ENCODE data around the gene TMEM63B.
"Not testable (repeated sequence)": the region's sequence is repeated elsewhere in the genome, so short reads cannot be mapped to it uniquely, and the experiment has no call there.

Gene TMEM63B

GRCh38 chr6:44127186-44128019 is at the start of gene TMEM63B, which contains the start of gene MRPL14:
Gene TMEM63B (plus strand): TSS chr6:44127554. CDS start chr6:44134585, 7,031 bp downstream.
Gene MRPL14 (minus strand): TSS chr6:44127452. CDS start chr6:44116611, 10,841 bp downstream.
- peak; percentile 91 for DNase-seq

- no peak for DNase-seq
Observed at GRCh38 chr6:44078219-44078826, 49.0 kb upstream of the TMEM63B start.

GRCh38 chr6:44078827-44079671 is 48.3 kb upstream of the TMEM63B start:
- peak; percentile 62 for DNase-seq

- no peak for DNase-seq
Observed at GRCh38 chr6:44079672-44080071, 47.7 kb upstream of the TMEM63B start.

- DNase-seq, result no peak
Observed at GRCh38 chr6:44080561-44081521, 46.5 kb upstream of the TMEM63B start.

GRCh38 chr6:44081753-44082152 is 45.6 kb upstream of the TMEM63B start:
- DNase-seq, result no peak

- no peak for DNase-seq
Observed at GRCh38 chr6:44082872-44083321, 44.5 kb upstream of the TMEM63B start.

- no peak for DNase-seq
Observed at GRCh38 chr6:44084231-44085014, 42.9 kb upstream of the TMEM63B start.

- DNase-seq, result no peak
Observed at GRCh38 chr6:44085219-44085618, 42.1 kb upstream of the TMEM63B start.

- no peak for DNase-seq
Observed at GRCh38 chr6:44086931-44087574, 40.3 kb upstream of the TMEM63B start.

GRCh38 chr6:44087623-44088022 is 39.7 kb upstream of the TMEM63B start:
- DNase-seq, result no peak

GRCh38 chr6:44088827-44089590 is 38.3 kb upstream of the TMEM63B start:
- DNase-seq, result no peak

- DNase-seq, result no peak
Observed at GRCh38 chr6:44090465-44090864, 36.9 kb upstream of the TMEM63B start.

- not testable (repeated sequence) for DNase-seq
Observed at GRCh38 chr6:44091356-44091755, 36.0 kb upstream of the TMEM63B start.

GRCh38 chr6:44091981-44092884 is 35.1 kb upstream of the TMEM63B start:
- DNase-seq, result no peak

- no peak for DNase-seq
Observed at GRCh38 chr6:44093066-44093465, 34.3 kb upstream of the TMEM63B start.

- no peak for DNase-seq
Observed at GRCh38 chr6:44093750-44094402, 33.5 kb upstream of the TMEM63B start.
